OCI-LY3 (cell line): Measurements from ENCODE around the gene PTPRR.

ENCODE experiments used
- EZH2phosphoT487 ChIP-seq: fragments of 200-600 bp; shearing (Covaris generic); IDR thresholded peaks from 2 replicates; pipeline ENCODE4 v1.6.1; 2018; ENCODE audit warnings: antibody characterized with exemption, mixed run types, low read depth
- TF ChIP-seq, protein P1 (sequence below): fragments of 200-600, 300-600 bp; sonication (generic); IDR thresholded peaks from 2 replicates; pipeline ENCODE4 v1.5.1; 2014; ENCODE audit warnings: antibody characterized with exemption, low read length, low read depth

DNA sequence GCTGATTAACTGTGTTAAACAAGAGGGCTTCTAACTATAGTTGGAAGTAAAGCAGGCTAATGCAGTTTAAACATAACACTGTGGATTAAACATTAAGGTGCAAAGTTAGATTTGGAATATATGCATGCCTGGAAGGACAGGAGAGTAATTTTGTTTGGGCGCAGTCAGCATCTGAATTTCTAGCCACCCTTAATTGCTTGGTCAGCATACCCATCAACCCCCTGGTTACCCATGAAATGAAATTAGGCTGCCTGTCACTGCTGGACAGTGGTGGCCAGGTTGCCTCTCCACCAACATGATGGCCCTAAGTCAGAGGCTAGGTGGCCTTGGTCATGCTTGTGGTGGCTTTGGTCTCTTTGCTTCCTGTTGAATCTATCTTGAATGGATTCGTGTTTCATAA lies 253.3 kb downstream of the PTPRR start:
- TF ChIP-seq, protein P1, sequence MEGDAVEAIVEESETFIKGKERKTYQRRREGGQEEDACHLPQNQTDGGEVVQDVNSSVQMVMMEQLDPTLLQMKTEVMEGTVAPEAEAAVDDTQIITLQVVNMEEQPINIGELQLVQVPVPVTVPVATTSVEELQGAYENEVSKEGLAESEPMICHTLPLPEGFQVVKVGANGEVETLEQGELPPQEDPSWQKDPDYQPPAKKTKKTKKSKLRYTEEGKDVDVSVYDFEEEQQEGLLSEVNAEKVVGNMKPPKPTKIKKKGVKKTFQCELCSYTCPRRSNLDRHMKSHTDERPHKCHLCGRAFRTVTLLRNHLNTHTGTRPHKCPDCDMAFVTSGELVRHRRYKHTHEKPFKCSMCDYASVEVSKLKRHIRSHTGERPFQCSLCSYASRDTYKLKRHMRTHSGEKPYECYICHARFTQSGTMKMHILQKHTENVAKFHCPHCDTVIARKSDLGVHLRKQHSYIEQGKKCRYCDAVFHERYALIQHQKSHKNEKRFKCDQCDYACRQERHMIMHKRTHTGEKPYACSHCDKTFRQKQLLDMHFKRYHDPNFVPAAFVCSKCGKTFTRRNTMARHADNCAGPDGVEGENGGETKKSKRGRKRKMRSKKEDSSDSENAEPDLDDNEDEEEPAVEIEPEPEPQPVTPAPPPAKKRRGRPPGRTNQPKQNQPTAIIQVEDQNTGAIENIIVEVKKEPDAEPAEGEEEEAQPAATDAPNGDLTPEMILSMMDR = no peak
- TF ChIP-seq EZH2phosphoT487 = no peak
